Endothelial cell of umbilical vein (primary cell): ENCODE data around the gene CNTNAP4. TPM values are rescaled to one million over a fixed set of nuclear protein-coding genes. Genes with fewer than 3 reads are reported as not detected.

Source experiments
- BruUV-seq: library from RNA; stranded (reverse); fragments of 400-500 nt; replicated peaks from 2 replicates; lab custom pipeline; 2021; lab: Mats Ljungman, UMichigan
- CTCF ChIA-PET: fragments of 300-600, 350-600 bp; sonication (Branson Sonifier 250); formaldehyde crosslinking; loops from one replicate; lab custom pipeline; 2021; ENCODE audit warnings: antibody characterized with exemption, inconsistent platforms; lab: Charles Lee
- POLR2A ChIA-PET: fragments of 300-600, 350-600 bp; sonication (Branson Sonifier 250); formaldehyde crosslinking; loops from one replicate; lab custom pipeline; 2021; ENCODE audit warnings: antibody characterized with exemption, inconsistent platforms; lab: Charles Lee
- DNase-seq: peaks from one replicate; pipeline ENCODE4 v3.0.0-alpha.2; 2011; ENCODE audit warnings: low read depth, low spot score
- FAIRE-seq: peaks from 2 replicates; lab custom pipeline; 2011; peaks lifted over from hg19 to GRCh38; lab: Jason Lieb, UNC
- H2AFZ ChIP-seq: 2 replicates; pipeline ENCODE4 v1.6.0; 2012; ENCODE audit warnings: low read depth, low read length, control low read depth, inconsistent platforms
- H3K27ac ChIP-seq: 2 replicates; pipeline ENCODE4 v1.5.1; 2011; ENCODE audit warnings: low read depth, mild to moderate bottlenecking, control low read depth, low read length, moderate library complexity; ENCODE audit not compliant: insufficient read depth
- H3K27me3 ChIP-seq, 2 experiments: 2 replicates each; pipeline versions ENCODE4 v1.6.0 to v1.6.1; 2011; ENCODE audit warnings: low read length in 2 of 2, mixed read lengths in 1 of 2; ENCODE audit not compliant: control insufficient read depth in 2 of 2, insufficient read depth in 2 of 2
- H3K36me3 ChIP-seq, 2 experiments: 2 replicates in 1 of 2; 3 replicates in 1 of 2; pipeline ENCODE4 v1.5.1; 2011; ENCODE audit warnings: low read length in 2 of 2, mild to moderate bottlenecking in 1 of 2, moderate library complexity in 1 of 2; ENCODE audit not compliant: control insufficient read depth in 2 of 2, insufficient read depth in 2 of 2; ENCODE audit errors: extremely low read depth in 1 of 2
- H3K4me1 ChIP-seq: 3 replicates; pipeline ENCODE4 v1.5.1; 2011; ENCODE audit warnings: mild to moderate bottlenecking, low read length; ENCODE audit not compliant: control insufficient read depth, insufficient read depth; ENCODE audit errors: extremely low read depth
- H3K4me2 ChIP-seq: 2 replicates; pipeline ENCODE4 v1.6.1; 2011; ENCODE audit warnings: low read length, control low read depth, mixed read lengths; ENCODE audit not compliant: insufficient read depth
- H3K4me3 ChIP-seq, 3 experiments: fragments of 200-600 bp in 1 of 3; sonication (generic), shearing (Covaris generic) in 1 of 3; replicated peaks in 1 of 3; 2 replicates each; pipeline ENCODE4 v1.5.1; 2011 to 2016; ENCODE audit warnings: control low read depth in 3 of 3, low read length in 3 of 3, mild to moderate bottlenecking in 2 of 3, inconsistent platforms in 1 of 3, low read depth in 1 of 3, moderate library complexity in 1 of 3; ENCODE audit not compliant: insufficient read depth in 1 of 3
- H3K79me2 ChIP-seq: 2 replicates; pipeline ENCODE4 v1.6.0; 2012; ENCODE audit warnings: low read length, inconsistent platforms; ENCODE audit not compliant: control insufficient read depth, insufficient read depth
- H3K9ac ChIP-seq: replicated peaks from 2 replicates; pipeline ENCODE3; 2011; ENCODE audit warnings: low read length, control low read depth; ENCODE audit not compliant: insufficient read depth; ENCODE audit errors: extremely low read depth
- H3K9me1 ChIP-seq: replicated peaks from 3 replicates; pipeline ENCODE4 v1.6.0; 2011; ENCODE audit warnings: mild to moderate bottlenecking, low read length; ENCODE audit not compliant: control insufficient read depth, insufficient read depth; ENCODE audit errors: extremely low read depth
- H3K9me3 ChIP-seq: replicated peaks from 2 replicates; pipeline ENCODE4 v1.5.1; 2012; ENCODE audit warnings: low read length, inconsistent platforms; ENCODE audit not compliant: control insufficient read depth, insufficient read depth
- H4K20me1 ChIP-seq: replicated peaks from 2 replicates; pipeline ENCODE3; 2011; ENCODE audit warnings: mild to moderate bottlenecking, low read length; ENCODE audit not compliant: control insufficient read depth, insufficient read depth; ENCODE audit errors: extremely low read depth
- EZH2 ChIP-seq: IDR thresholded peaks from 2 replicates; pipeline ENCODE4 v1.6.1; 2012; ENCODE audit warnings: borderline replicate concordance, low read depth, mild to moderate bottlenecking, moderate library complexity, low read length, inconsistent platforms; ENCODE audit not compliant: severe bottlenecking
- FOS ChIP-seq: IDR thresholded peaks from 2 replicates; pipeline ENCODE4 v1.6.1; 2011; ENCODE audit warnings: mild to moderate bottlenecking, low read length, moderate library complexity, borderline replicate concordance; ENCODE audit not compliant: insufficient read depth
- GATA2 ChIP-seq: IDR thresholded peaks from 2 replicates; pipeline ENCODE4 v1.7.0; 2011; ENCODE audit warnings: low read depth, mild to moderate bottlenecking, moderate library complexity, mixed read lengths, low read length; ENCODE audit not compliant: insufficient read length, insufficient read depth
- JUN ChIP-seq: IDR thresholded peaks from 2 replicates; pipeline ENCODE4 v1.6.1; 2011; ENCODE audit warnings: borderline replicate concordance, low read depth; ENCODE audit not compliant: insufficient read length, insufficient read depth
- MYC ChIP-seq: IDR thresholded peaks from one replicate; pipeline ENCODE4 v1.6.1; 2011; ENCODE audit warnings: mild to moderate bottlenecking, low read depth, low read length
- POLR2A ChIP-seq: IDR thresholded peaks from 2 replicates; pipeline ENCODE4 v1.6.1; 2012; ENCODE audit warnings: low read depth, mild to moderate bottlenecking, control low read depth, low read length
- POLR2AphosphoS5 ChIP-seq: IDR thresholded peaks from 2 replicates; pipeline ENCODE4 v1.6.1; 2012; ENCODE audit warnings: low read depth, mild to moderate bottlenecking, control low read depth, low read length, moderate library complexity; ENCODE audit not compliant: insufficient read depth
- dilution Hi-C: fragments of 300-500 bp; cut with MboI; formaldehyde crosslinking; loops from one replicate; pipeline ENCODE4 v1.15.0; 2019; ENCODE audit warnings: low sequenced_read_pairs; ENCODE audit not compliant: extremely low pct_ligation_motif_present
- intact Hi-C: fragments of 100-400 bp; cut with micrococcal nuclease; formaldehyde crosslinking; loops from one replicate; pipeline ENCODE4 v1.10.0; 2022
- polyA plus RNA-seq, 4 experiments: library from polyadenylated mRNA; depleted of rRNA in 3 of 4; stranded (reverse) in 3 of 4; unstranded in 1 of 4; fragments of >200 nt; gene quantifications; 2 replicates each; pipeline versions ENCODE4 v1.2.1 to v1.2.3, GENCODE V29; 2011 to 2012; ENCODE audit warnings: missing spikeins in 1 of 4
- total RNA-seq: library from RNA; stranded (reverse); gene quantifications from 2 replicates; pipeline ENCODE4 v1.2.3, GENCODE V29; 2021
- TF ChIP-seq, protein P1 (sequence below): IDR thresholded peaks from 2 replicates; pipeline ENCODE4 v1.6.1; 2011; ENCODE audit not compliant: insufficient read depth, insufficient read length
- TF ChIP-seq, protein P2 (sequence below), 2 donors: IDR thresholded peaks; 1 replicate in 1 of 2; 2 replicates in 1 of 2; pipeline ENCODE4 v1.5.1; 2011; ENCODE audit warnings: low read length in 2 of 2, mild to moderate bottlenecking in 2 of 2, moderate library complexity in 2 of 2, control low read depth in 1 of 2, inconsistent platforms in 1 of 2, low read depth in 1 of 2; ENCODE audit not compliant: insufficient read depth in 1 of 2; ENCODE audit errors: extremely low read depth in 1 of 2

CNTNAP4 gene
- total and polyA plus RNA-seq, 2 donors (not counting 3 experiments of a cell fraction or from before 2014, with no cell fraction given), result not detected

DNA sequence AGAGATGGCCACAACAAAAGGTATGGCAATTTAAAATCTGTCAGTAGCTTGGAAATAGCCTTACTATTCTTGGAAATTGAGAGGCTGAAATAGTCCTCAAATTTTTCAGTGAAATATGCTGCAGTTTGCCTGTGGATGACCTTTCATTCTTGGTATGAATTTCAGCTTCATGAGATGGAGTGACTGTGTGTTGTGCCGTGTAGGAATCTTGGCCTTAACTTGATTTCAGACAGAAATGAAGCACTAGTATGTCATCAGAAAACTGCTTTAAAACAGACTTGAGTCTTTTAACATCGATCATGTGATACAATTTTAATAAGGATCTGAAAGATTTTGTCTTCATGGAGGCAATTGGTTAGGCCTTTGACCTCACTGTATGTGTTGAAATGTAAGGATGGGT, 247.2 kb downstream of the CNTNAP4 start:
- Histone ChIP-seq H2AFZ (no peak overlapping the region), H3K4me1 (no peaks in the 10 kb centered on the region), H3K79me2 (no peaks in the 10 kb centered on the region), H3K4me2 (no peak overlapping the region), H4K20me1 (no peaks in the 10 kb centered on the region), H3K27me3 (no peaks in the 10 kb centered on the region), H3K9me1 (no peaks in the 10 kb centered on the region), H3K9me3 (no peaks in the 10 kb centered on the region), H3K36me3 (no peaks in the 10 kb centered on the region), H3K9ac (no peak overlapping the region), H3K4me3 (no peak overlapping the region), H3K27ac (no peak overlapping the region)
- intact Hi-C loops, result no loop called here
- BruUV-seq, result no TSS peak
- TF ChIP-seq, protein P1, sequence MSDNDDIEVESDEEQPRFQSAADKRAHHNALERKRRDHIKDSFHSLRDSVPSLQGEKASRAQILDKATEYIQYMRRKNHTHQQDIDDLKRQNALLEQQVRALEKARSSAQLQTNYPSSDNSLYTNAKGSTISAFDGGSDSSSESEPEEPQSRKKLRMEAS, result no peak
- TF ChIP-seq MYC (no peak), GATA2 (no peak), JUN (no peak), FOS (no peak), POLR2AphosphoS5 (no peak), POLR2A (no peak), EZH2 (no peak)
- TF ChIP-seq, protein P2, sequence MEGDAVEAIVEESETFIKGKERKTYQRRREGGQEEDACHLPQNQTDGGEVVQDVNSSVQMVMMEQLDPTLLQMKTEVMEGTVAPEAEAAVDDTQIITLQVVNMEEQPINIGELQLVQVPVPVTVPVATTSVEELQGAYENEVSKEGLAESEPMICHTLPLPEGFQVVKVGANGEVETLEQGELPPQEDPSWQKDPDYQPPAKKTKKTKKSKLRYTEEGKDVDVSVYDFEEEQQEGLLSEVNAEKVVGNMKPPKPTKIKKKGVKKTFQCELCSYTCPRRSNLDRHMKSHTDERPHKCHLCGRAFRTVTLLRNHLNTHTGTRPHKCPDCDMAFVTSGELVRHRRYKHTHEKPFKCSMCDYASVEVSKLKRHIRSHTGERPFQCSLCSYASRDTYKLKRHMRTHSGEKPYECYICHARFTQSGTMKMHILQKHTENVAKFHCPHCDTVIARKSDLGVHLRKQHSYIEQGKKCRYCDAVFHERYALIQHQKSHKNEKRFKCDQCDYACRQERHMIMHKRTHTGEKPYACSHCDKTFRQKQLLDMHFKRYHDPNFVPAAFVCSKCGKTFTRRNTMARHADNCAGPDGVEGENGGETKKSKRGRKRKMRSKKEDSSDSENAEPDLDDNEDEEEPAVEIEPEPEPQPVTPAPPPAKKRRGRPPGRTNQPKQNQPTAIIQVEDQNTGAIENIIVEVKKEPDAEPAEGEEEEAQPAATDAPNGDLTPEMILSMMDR (IDR thresholded peaks at IDR 0.05; ENCODE audit: extremely low read depth in 1 of 2, insufficient read depth in 1 of 2, low read depth in 1 of 2, low read length in 2 of 2), result no peak
- dilution Hi-C loops, result no loop called here
- FAIRE-seq (no peak), DNase-seq (no peak)
- POLR2A ChIA-PET, result no interaction called here
- CTCF ChIA-PET, result no interaction called here
